ENCODE measurements around the gene SEMA3G. TPM values are rescaled to one million over a fixed set of nuclear protein-coding genes. Genes with fewer than 3 reads are reported as not detected.

The SEMA3G gene
- total RNA-seq, 5 donors from 2014 or later (not counting 1 experiment from before 2014, with no cell fraction given), result 0.75 to 1.9 (median 1.4) TPM

- no peak for ATAC-seq (replicated peaks in 1 of 4)
- no peaks in the 10 kb centered on the region for H3K9me3 ChIP-seq
- no peaks in the 10 kb centered on the region for H3K4me1 Mint-ChIP-seq
- 94% methylated on average over 7 of the region's 16 CpGs for WGBS (ENCODE audit: insufficient coverage)
- H3K27me3 Mint-ChIP-seq, result no peaks in the 10 kb centered on the region
- no peaks in the 10 kb centered on the region for H3K4me1 ChIP-seq (ENCODE audit: control insufficient read depth in 1 of 2, extremely low read depth in 1 of 2, insufficient read depth in 2 of 2, low read length in 2 of 2)
- H3K4me3 Mint-ChIP-seq, result no peak overlapping the region
- peaks cover 38% of the 10 kb centered on the region for H3K36me3 Mint-ChIP-seq
- POLR2A ChIA-PET, result no interaction called here
- no peaks in the 10 kb centered on the region for H3K9me3 Mint-ChIP-seq
- CTCF ChIA-PET, result no interaction called here
- H3K27ac ChIP-seq (ENCODE audit: low read length), result no peak overlapping the region
- H3K4me3 ChIP-seq (ENCODE audit: control insufficient read depth in 1 of 2, extremely low read depth in 1 of 2, low read length in 1 of 2), result no peak overlapping the region
- no peak overlapping the region for H3K27ac Mint-ChIP-seq
- H3K27me3 ChIP-seq (replicated peaks in 1 of 2; ENCODE audit: control insufficient read depth in 2 of 2, extremely low read depth in 1 of 2, insufficient read depth in 2 of 2, low read length in 1 of 2), result no peaks in the 10 kb centered on the region
- DNase-seq, result no peak
- H3K36me3 ChIP-seq (ENCODE audit: control insufficient read depth in 2 of 2, extremely low read depth in 1 of 2, insufficient read depth in 1 of 2, low read length in 1 of 2), result peaks cover 38 to 78% of the 10 kb centered on the region in 2 donors
Observed at GRCh38 chr3:52479877-52480575, 35.1 kb upstream of the SEMA3G start.

- Mint-ChIP-seq H3K36me3 (peaks cover 42% of the 10 kb centered on the region), H3K27me3 (no peaks in the 10 kb centered on the region), H3K27ac (no peak overlapping the region), H3K4me3 (no peak overlapping the region), H3K4me1 (no peaks in the 10 kb centered on the region), H3K9me3 (no peaks in the 10 kb centered on the region)
- ATAC-seq (replicated peaks in 1 of 4) (no peak), DNase-seq (no peak)
- peaks cover 41 to 85% of the 10 kb centered on the region in 2 donors for H3K36me3 ChIP-seq (ENCODE audit: control insufficient read depth in 2 of 2, extremely low read depth in 1 of 2, insufficient read depth in 1 of 2, low read length in 1 of 2)
- ChIA-PET CTCF (no interaction called here), POLR2A (no interaction called here)
- no peak overlapping the region for H3K4me3 ChIP-seq (ENCODE audit: control insufficient read depth in 1 of 2, extremely low read depth in 1 of 2, low read length in 1 of 2)
- H3K9me3 ChIP-seq, result no peaks in the 10 kb centered on the region
- H3K27me3 ChIP-seq (replicated peaks in 1 of 2; ENCODE audit: control insufficient read depth in 2 of 2, extremely low read depth in 1 of 2, insufficient read depth in 2 of 2, low read length in 1 of 2), result no peaks in the 10 kb centered on the region
- WGBS (ENCODE audit: insufficient coverage), result 97% methylated on average over 7 of the region's 7 CpGs
- no peaks in the 10 kb centered on the region for H3K4me1 ChIP-seq (ENCODE audit: control insufficient read depth in 1 of 2, extremely low read depth in 1 of 2, insufficient read depth in 2 of 2, low read length in 2 of 2)
- H3K27ac ChIP-seq (ENCODE audit: low read length), result no peak overlapping the region
Observed at GRCh38 chr3:52479037-52479876, 34.4 kb upstream of the SEMA3G start.

GRCh38 chr3:52477796-52478095, 32.8 kb upstream of the SEMA3G start:
- H3K9me3 Mint-ChIP-seq, result no peaks in the 10 kb centered on the region
- H3K4me3 ChIP-seq (ENCODE audit: control insufficient read depth in 1 of 2, extremely low read depth in 1 of 2, low read length in 1 of 2), result no peak overlapping the region
- 98% methylated on average over 5 of the region's 6 CpGs for WGBS (ENCODE audit: insufficient coverage)
- ATAC-seq (replicated peaks in 1 of 4) (no peak), DNase-seq (no peak)
- ChIA-PET POLR2A (no interaction called here), CTCF (no interaction called here)
- no peaks in the 10 kb centered on the region for H3K4me1 Mint-ChIP-seq
- H3K4me1 ChIP-seq (ENCODE audit: control insufficient read depth in 1 of 2, extremely low read depth in 1 of 2, insufficient read depth in 2 of 2, low read length in 2 of 2), result no peaks in the 10 kb centered on the region
- H3K27ac ChIP-seq (ENCODE audit: low read length), result no peak overlapping the region
- no peaks in the 10 kb centered on the region for H3K27me3 ChIP-seq (replicated peaks in 1 of 2; ENCODE audit: control insufficient read depth in 2 of 2, extremely low read depth in 1 of 2, insufficient read depth in 2 of 2, low read length in 1 of 2)
- no peak overlapping the region for H3K4me3 Mint-ChIP-seq
- H3K36me3 ChIP-seq (ENCODE audit: control insufficient read depth in 2 of 2, extremely low read depth in 1 of 2, insufficient read depth in 1 of 2, low read length in 1 of 2), result peaks cover 49 to 92% of the 10 kb centered on the region in 2 donors
- H3K27ac Mint-ChIP-seq, result no peak overlapping the region
- H3K36me3 Mint-ChIP-seq, result peaks cover 46% of the 10 kb centered on the region
- H3K27me3 Mint-ChIP-seq, result no peaks in the 10 kb centered on the region
- no peaks in the 10 kb centered on the region for H3K9me3 ChIP-seq

GRCh38 chr3:52477076-52477795, 32.3 kb upstream of the SEMA3G start:
- ATAC-seq (replicated peaks in 1 of 4) (no peak), DNase-seq (no peak)
- CTCF ChIA-PET, result no interaction called here
- 98% methylated on average over 15 of the region's 16 CpGs for WGBS (ENCODE audit: insufficient coverage)
- Mint-ChIP-seq H3K27ac (no peak overlapping the region), H3K36me3 (peaks cover 47% of the 10 kb centered on the region), H3K9me3 (no peaks in the 10 kb centered on the region), H3K27me3 (no peaks in the 10 kb centered on the region), H3K4me3 (no peak overlapping the region), H3K4me1 (no peaks in the 10 kb centered on the region)
- Histone ChIP-seq H3K9me3 (no peaks in the 10 kb centered on the region), H3K4me1 (ENCODE audit: control insufficient read depth in 1 of 2, extremely low read depth in 1 of 2, insufficient read depth in 2 of 2, low read length in 2 of 2) (no peaks in the 10 kb centered on the region), H3K27me3 (replicated peaks in 1 of 2; ENCODE audit: control insufficient read depth in 2 of 2, extremely low read depth in 1 of 2, insufficient read depth in 2 of 2, low read length in 1 of 2) (no peaks in the 10 kb centered on the region), H3K4me3 (ENCODE audit: control insufficient read depth in 1 of 2, extremely low read depth in 1 of 2, low read length in 1 of 2) (no peak overlapping the region), H3K27ac (ENCODE audit: low read length) (no peak overlapping the region), H3K36me3 (ENCODE audit: control insufficient read depth in 2 of 2, extremely low read depth in 1 of 2, insufficient read depth in 1 of 2, low read length in 1 of 2) (peaks cover 51 to 92% of the 10 kb centered on the region in 2 donors)
- POLR2A ChIA-PET, result no interaction called here

GRCh38 chr3:52473026-52473425, 28.1 kb upstream of the SEMA3G start:
- H3K9me3 Mint-ChIP-seq, result no peaks in the 10 kb centered on the region
- no peak overlapping the region for H3K27ac ChIP-seq (ENCODE audit: low read length)
- DNase-seq (no peak), ATAC-seq (replicated peaks in 1 of 4) (no peak)
- POLR2A ChIA-PET, result no interaction called here
- H3K4me3 ChIP-seq (ENCODE audit: control insufficient read depth in 1 of 2, extremely low read depth in 1 of 2, low read length in 1 of 2), result no peak overlapping the region
- H3K36me3 ChIP-seq (ENCODE audit: control insufficient read depth in 2 of 2, extremely low read depth in 1 of 2, insufficient read depth in 1 of 2, low read length in 1 of 2), result peaks cover 43 to 70% of the 10 kb centered on the region in 2 donors
- H3K36me3 Mint-ChIP-seq, result peaks cover 33% of the 10 kb centered on the region
- no peaks in the 10 kb centered on the region for H3K4me1 ChIP-seq (ENCODE audit: control insufficient read depth in 1 of 2, extremely low read depth in 1 of 2, insufficient read depth in 2 of 2, low read length in 2 of 2)
- H3K27me3 ChIP-seq (replicated peaks in 1 of 2; ENCODE audit: control insufficient read depth in 2 of 2, extremely low read depth in 1 of 2, insufficient read depth in 2 of 2, low read length in 1 of 2), result no peaks in the 10 kb centered on the region
- no peak overlapping the region for H3K27ac Mint-ChIP-seq
- CTCF ChIA-PET, result no interaction called here
- H3K4me3 Mint-ChIP-seq, result no peak overlapping the region
- 100% methylated on average over 1 of the region's 5 CpGs for WGBS (ENCODE audit: insufficient coverage)
- no peaks in the 10 kb centered on the region for H3K27me3 Mint-ChIP-seq
- H3K4me1 Mint-ChIP-seq, result peaks cover 3 to 7% (median 3%) of the 10 kb centered on the region in 3 donors
- no peaks in the 10 kb centered on the region for H3K9me3 ChIP-seq

GRCh38 chr3:52472239-52473000, 27.5 kb upstream of the SEMA3G start:
- DNase-seq (no peak), ATAC-seq (replicated peaks in 1 of 4) (no peak)
- H3K9me3 Mint-ChIP-seq, result no peaks in the 10 kb centered on the region
- Histone ChIP-seq H3K4me1 (ENCODE audit: control insufficient read depth in 1 of 2, extremely low read depth in 1 of 2, insufficient read depth in 2 of 2, low read length in 2 of 2) (no peaks in the 10 kb centered on the region), H3K36me3 (ENCODE audit: control insufficient read depth in 2 of 2, extremely low read depth in 1 of 2, insufficient read depth in 1 of 2, low read length in 1 of 2) (peaks cover 40 to 67% of the 10 kb centered on the region in 2 donors), H3K9me3 (no peaks in the 10 kb centered on the region), H3K27ac (ENCODE audit: low read length) (no peak overlapping the region), H3K27me3 (replicated peaks in 1 of 2; ENCODE audit: control insufficient read depth in 2 of 2, extremely low read depth in 1 of 2, insufficient read depth in 2 of 2, low read length in 1 of 2) (no peaks in the 10 kb centered on the region), H3K4me3 (ENCODE audit: control insufficient read depth in 1 of 2, extremely low read depth in 1 of 2, low read length in 1 of 2) (no peak overlapping the region)
- H3K27ac Mint-ChIP-seq, result no peak overlapping the region
- WGBS (ENCODE audit: insufficient coverage), result 80% methylated on average over 13 of the region's 14 CpGs
- CTCF ChIA-PET, result no interaction called here
- no peaks in the 10 kb centered on the region for H3K27me3 Mint-ChIP-seq
- no peak overlapping the region for H3K4me3 Mint-ChIP-seq
- peaks cover 3 to 7% (median 3%) of the 10 kb centered on the region in 3 donors for H3K4me1 Mint-ChIP-seq
- POLR2A ChIA-PET, result no interaction called here
- H3K36me3 Mint-ChIP-seq, result peaks cover 30% of the 10 kb centered on the region
